ENCODE data around the gene CHRDL2. TPM values are rescaled to one million over a fixed set of nuclear protein-coding genes. Genes with fewer than 3 reads are reported as not detected.

CHRDL2 gene
- total and polyA plus RNA-seq, 2 of the 4 experiments (the other 2 are of a cell fraction), result 0.80 TPM; not detected in 1

DNA sequence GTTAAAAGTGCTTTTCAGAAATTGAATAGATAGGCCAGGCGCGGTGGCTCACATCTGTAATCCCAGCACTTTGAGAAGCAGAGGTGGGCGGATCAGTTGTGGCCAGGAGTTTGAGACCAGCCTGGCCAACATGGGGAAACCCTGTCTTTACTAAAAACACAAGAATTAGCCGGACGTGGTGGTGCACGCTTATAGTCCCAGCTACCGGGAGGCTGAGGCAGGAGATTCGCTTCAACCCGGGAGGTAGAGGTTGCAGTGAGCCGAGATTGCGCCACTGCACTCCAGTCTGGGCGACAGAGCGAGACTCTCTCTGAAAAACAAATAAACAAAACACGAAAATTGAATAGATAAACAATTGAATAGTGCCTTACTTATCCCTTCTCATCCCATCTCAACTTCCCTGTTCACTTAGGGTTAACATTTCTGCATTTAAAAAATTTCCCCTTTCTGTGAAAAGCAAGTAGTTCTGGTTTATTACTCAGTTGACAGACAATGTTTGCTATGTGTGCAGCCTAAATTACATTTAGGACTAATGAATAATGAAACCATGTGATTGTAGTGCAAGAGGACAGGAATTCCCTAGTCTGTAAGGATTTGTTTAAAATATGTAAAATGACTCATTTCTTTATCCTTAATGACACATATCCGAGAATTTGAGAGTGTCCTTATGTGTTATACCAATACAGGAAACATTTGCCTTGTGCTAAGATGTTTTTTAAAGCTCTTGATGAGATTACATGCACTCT, 23.5 kb upstream of the CHRDL2 start:
- in situ Hi-C loops (cut with MboI; ENCODE audit: low sequenced_read_pairs) (no loop called here), dilution Hi-C loops (cut with HindIII; ENCODE audit: low sequenced_read_pairs, unreplicated experiment) (no loop called here), intact Hi-C loops (cut with micrococcal nuclease) (loop anchor here (2.0 to 5.0 kb wide), 2 partner anchors 18 to 63 kb away; no protein-coding TSS in a partner anchor)
- Histone ChIP-seq H3K18ac (ENCODE audit: low read depth, low read length) (peak overlapping the region; percentile 39), H2BK20ac (ENCODE audit: low read depth, low read length) (peak overlapping the region; percentile 75; the same call in 1 of the 2 replicates), H3K4ac (ENCODE audit: low read depth, low read length) (peak overlapping the region; percentile 88), H2BK15ac (ENCODE audit: low read depth, low read length) (peak overlapping the region; percentile 35; the same call in 1 of the 3 replicates), H4K8ac (ENCODE audit: low read depth in 2 of 2, low read length in 2 of 2) (peak overlapping the region in 1 of 2 experiments; percentile 77; a peak in 1 of 4 replicates), H3K9ac (ENCODE audit: low read depth, low read length) (no peak overlapping the region), H3K4me2 (ENCODE audit: low read depth, low read length) (peak overlapping the region; percentile 73), H2AK9ac (replicated peaks; ENCODE audit: low read depth, low read length, poor library complexity) (peak overlapping the region; percentile 80), H3K4me3 (ENCODE audit: insufficient read depth, low read depth, low read length) (peak overlapping the region; percentile 6; the same call in 1 of the 2 replicates), H2BK5ac (ENCODE audit: low read depth, low read length, poor library complexity, severe bottlenecking) (peak overlapping the region; percentile 93), H4K91ac (ENCODE audit: insufficient read depth, low read depth, low read length) (peak overlapping the region; percentile 64; the same call in 1 of the 2 replicates), H2AK5ac (ENCODE audit: low read depth, low read length) (peak overlapping the region; percentile 71), H2AFZ (replicated peaks; ENCODE audit: low read length, poor library complexity) (peak overlapping the region; percentile 47), H3K9me3 (ENCODE audit: control insufficient read depth, insufficient read depth, low read length) (no peaks in the 10 kb centered on the region), H3K27me3 (ENCODE audit: control insufficient read depth, insufficient read depth, low read length) (no peaks in the 10 kb centered on the region), H2BK120ac (ENCODE audit: low read depth, low read length) (peak overlapping the region; percentile 89), H4K5ac (ENCODE audit: low read depth, low read length) (no peak overlapping the region; the same call in 1 of the 2 replicates), H3K79me1 (ENCODE audit: low read depth in 1 of 2, low read length in 2 of 2) (peaks cover 3 to 27% of the 10 kb centered on the region in 2 experiments; a peak in 3 of 4 replicates), H3K4me1 (ENCODE audit: control insufficient read depth, insufficient read depth, low read length) (peaks cover 13% of the 10 kb centered on the region), H4K20me1 (ENCODE audit: insufficient read depth, low read length) (peaks cover 20% of the 10 kb centered on the region), H3K14ac (replicated peaks; ENCODE audit: low read depth, low read length) (peak overlapping the region; percentile 25; the same call in 1 of the 2 replicates), H3K36me3 (ENCODE audit: control insufficient read depth, insufficient read depth, low read length) (no peaks in the 10 kb centered on the region), H3K9me1 (ENCODE audit: insufficient read depth, low read length) (peaks cover 11% of the 10 kb centered on the region), H3K27ac (ENCODE audit: insufficient read depth, low read length) (peak overlapping the region; percentile 72), H3K56ac (ENCODE audit: extremely low read depth, insufficient read depth, low read length) (peak overlapping the region; percentile 32; the same call in 1 of the 2 replicates), H3K23ac (ENCODE audit: low read depth, low read length) (peak overlapping the region; percentile 59)
- POLR2A ChIA-PET (ENCODE audit: unreplicated experiment), result interaction anchor here (0.6 kb wide), 1 partner anchor 100 kb away, joined by 3 read pairs; no protein-coding TSS in a partner anchor
- ATAC-seq (ENCODE audit: low read depth) (peak; percentile 82), DNase-seq (peak; percentile 96)
- no TSS peak for BruUV-seq (replicated peaks)
- no CpG with 5 or more reads among the region's 15 CpGs for WGBS, 2 experiments (ENCODE audit: extremely low coverage in 2 of 2, insufficient read length in 1 of 2)
- CTCF ChIA-PET, result interaction anchor here (0.6 to 1.0 kb wide), 2 partner anchors 53 to 205 kb away, joined by 3 to 4 read pairs; no protein-coding TSS in a partner anchor
- TF ChIP-seq RCOR1 (IDR thresholded peaks at IDR 0.05; ENCODE audit: insufficient replicate concordance, low read length) (peak; percentile 61), RFX5 (IDR thresholded peaks at IDR 0.05; ENCODE audit: low read depth, low read length) (no peak), MAFK (IDR thresholded peaks at IDR 0.05; ENCODE audit: low read depth, low read length) (no peak), CHD1 (IDR thresholded peaks at IDR 0.05; ENCODE audit: low read depth, low read length) (peak; percentile 62; the same call in 1 of the 2 replicates), CEBPB (IDR thresholded peaks at IDR 0.05; ENCODE audit: low read depth, low read length) (peak; percentile 85), MAZ (IDR thresholded peaks at IDR 0.05; ENCODE audit: borderline replicate concordance, low read depth, low read length) (no peak), MXI1 (IDR thresholded peaks at IDR 0.05; ENCODE audit: borderline replicate concordance, low read depth, low read length) (no peak), SMC3 (IDR thresholded peaks at IDR 0.05; ENCODE audit: low read depth, low read length) (no peak), POLR2A (IDR thresholded peaks at IDR 0.05; ENCODE audit: low read depth, low read length) (no peak), BHLHE40 (IDR thresholded peaks at IDR 0.05; ENCODE audit: low read depth, low read length) (peak; percentile 48; the same call in 1 of the 2 replicates), FOS (IDR thresholded peaks at IDR 0.05; ENCODE audit: low read depth, low read length) (peak; percentile 94), RAD21 (IDR thresholded peaks at IDR 0.05; ENCODE audit: low read length) (no peak), NFE2L2 (IDR thresholded peaks at IDR 0.05; ENCODE audit: low read depth, low read length) (no peak), CTCF (conservative IDR thresholded peaks at IDR 0.05; ENCODE audit: low read depth, low read length) (no peak)
- TF ChIP-seq, protein P1, sequence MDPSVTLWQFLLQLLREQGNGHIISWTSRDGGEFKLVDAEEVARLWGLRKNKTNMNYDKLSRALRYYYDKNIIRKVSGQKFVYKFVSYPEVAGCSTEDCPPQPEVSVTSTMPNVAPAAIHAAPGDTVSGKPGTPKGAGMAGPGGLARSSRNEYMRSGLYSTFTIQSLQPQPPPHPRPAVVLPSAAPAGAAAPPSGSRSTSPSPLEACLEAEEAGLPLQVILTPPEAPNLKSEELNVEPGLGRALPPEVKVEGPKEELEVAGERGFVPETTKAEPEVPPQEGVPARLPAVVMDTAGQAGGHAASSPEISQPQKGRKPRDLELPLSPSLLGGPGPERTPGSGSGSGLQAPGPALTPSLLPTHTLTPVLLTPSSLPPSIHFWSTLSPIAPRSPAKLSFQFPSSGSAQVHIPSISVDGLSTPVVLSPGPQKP (IDR thresholded peaks at IDR 0.05; ENCODE audit: borderline replicate concordance, low read depth, low read length), result no peak
